Mesendoderm (in vitro differentiated cells): ENCODE results near the gene SLC19A2.
A peak's percentile ranks its signal among the peaks of the same experiment; 100 is the strongest.

Experiments used
- DNase-seq: peaks from one replicate; pipeline ENCODE4 v3.0.0; 2013
- H2AK5ac ChIP-seq: 2 replicates; pipeline ENCODE4 v1.6.1; 2013; ENCODE audit warnings: low read length, inconsistent platforms
- H2BK120ac ChIP-seq: 2 replicates; pipeline ENCODE4 v1.6.1; 2013; ENCODE audit warnings: low read depth, mild to moderate bottlenecking, low read length, moderate library complexity, mixed read lengths
- H2BK15ac ChIP-seq: replicated peaks from 2 replicates; pipeline ENCODE4 v1.6.1; 2013; ENCODE audit warnings: low read depth, mild to moderate bottlenecking, moderate library complexity
- H2BK5ac ChIP-seq: 2 replicates; pipeline ENCODE4 v1.6.1; 2013; ENCODE audit warnings: low read length, inconsistent platforms
- H3K18ac ChIP-seq: 2 replicates; pipeline ENCODE4 v1.6.1; 2013; ENCODE audit warnings: mild to moderate bottlenecking, low read length, mixed read lengths
- H3K23ac ChIP-seq: one replicate; pipeline ENCODE4 v1.6.1; 2013; ENCODE audit warnings: low read length
- H3K27ac ChIP-seq: 2 replicates; pipeline ENCODE4 v1.5.1; 2013; ENCODE audit warnings: low read depth, mild to moderate bottlenecking, inconsistent platforms, low read length, moderate library complexity
- H3K27me3 ChIP-seq: 2 replicates; pipeline ENCODE4 v1.6.1; 2013; ENCODE audit warnings: low read length, control low read depth, mild to moderate bottlenecking, inconsistent platforms; ENCODE audit not compliant: insufficient read depth, poor library complexity
- H3K36me3 ChIP-seq: 2 replicates; pipeline ENCODE4 v1.6.1; 2013; ENCODE audit warnings: low read length, inconsistent platforms; ENCODE audit not compliant: control insufficient read depth, insufficient read depth
- H3K4ac ChIP-seq: one replicate; pipeline ENCODE4 v1.6.1; 2013; ENCODE audit warnings: low read depth, mild to moderate bottlenecking, low read length, moderate library complexity
- H3K4me1 ChIP-seq: 2 replicates; pipeline ENCODE4 v1.6.1; 2013; ENCODE audit warnings: low read depth, low read length, inconsistent platforms; ENCODE audit not compliant: control insufficient read depth
- H3K4me2 ChIP-seq: 2 replicates; pipeline ENCODE4 v1.6.1; 2013; ENCODE audit warnings: low read length
- H3K4me3 ChIP-seq: 2 replicates; pipeline ENCODE4 v1.5.1; 2013; ENCODE audit warnings: mild to moderate bottlenecking, low read length
- H3K56ac ChIP-seq: one replicate; pipeline ENCODE4 v1.6.1; 2013; ENCODE audit warnings: low read length
- H3K79me1 ChIP-seq: 2 replicates; pipeline ENCODE4 v1.6.1; 2013; ENCODE audit warnings: low read length, inconsistent platforms
- H3K79me2 ChIP-seq: 2 replicates; pipeline ENCODE4 v1.6.1; 2013; ENCODE audit warnings: mild to moderate bottlenecking, low read length; ENCODE audit not compliant: control insufficient read depth, insufficient read depth
- H3K9ac ChIP-seq: 2 replicates; pipeline ENCODE4 v1.6.1; 2013; ENCODE audit warnings: low read length, inconsistent platforms
- H4K5ac ChIP-seq: one replicate; pipeline ENCODE4 v1.6.1; 2013; ENCODE audit warnings: low read length
- H4K8ac ChIP-seq: one replicate; pipeline ENCODE4 v1.6.1; 2013; ENCODE audit warnings: low read depth, mild to moderate bottlenecking, control low read depth, low read length, moderate library complexity
- WGBS: extraction: QIAGEN DNeasy Blood & Tissue Kit; methylation state at CpG from one replicate; pipeline ENCODE4 v1.1.7; 2013; ENCODE audit warnings: low lambda C conversion rate, missing lambda C conversion rate; ENCODE audit not compliant: insufficient coverage; ENCODE audit errors: extremely low coverage; 5-methylcytosine and 5-hydroxymethylcytosine counted together

Gene SLC19A2

GRCh38 chr1:169484683-169485430, 887 bp downstream of the SLC19A2 start:
- H3K9ac ChIP-seq = peak overlapping the region; percentile 87
- H3K23ac ChIP-seq = no peak overlapping the region
- no peak overlapping the region for H3K18ac ChIP-seq
- H3K79me1 ChIP-seq = peaks cover 2% of the 10 kb centered on the region
- H2BK5ac ChIP-seq = no peak overlapping the region
- H3K79me2 ChIP-seq = peaks cover 30% of the 10 kb centered on the region
- peak overlapping the region; percentile 81 for H3K4me2 ChIP-seq
- H3K4me1 ChIP-seq = peaks cover 2% of the 10 kb centered on the region
- H2AK5ac ChIP-seq = no peak overlapping the region
- H4K8ac ChIP-seq = no peak overlapping the region
- H3K36me3 ChIP-seq = no peaks in the 10 kb centered on the region
- H3K56ac ChIP-seq = peak overlapping the region; percentile 97
- no peak overlapping the region for H2BK120ac ChIP-seq
- H3K27me3 ChIP-seq = no peaks in the 10 kb centered on the region
- H3K4ac ChIP-seq = no peak overlapping the region
- no peak overlapping the region for H4K5ac ChIP-seq
- peak; percentile 57 for DNase-seq
- WGBS = no CpG with 5 or more reads among the region's 15 CpGs
- no peak overlapping the region for H2BK15ac ChIP-seq
- no peak overlapping the region for H3K27ac ChIP-seq
- H3K4me3 ChIP-seq = peak overlapping the region; percentile 79

GRCh38 chr1:169484101-169484500, 1.6 kb downstream of the SLC19A2 start:
- Histone ChIP-seq H2BK15ac (no peak overlapping the region), H3K79me1 (peaks cover 2% of the 10 kb centered on the region), H3K27me3 (no peaks in the 10 kb centered on the region), H3K27ac (no peak overlapping the region), H3K18ac (no peak overlapping the region), H2BK120ac (no peak overlapping the region), H3K4me2 (no peak overlapping the region), H3K4ac (no peak overlapping the region), H3K79me2 (peaks cover 32% of the 10 kb centered on the region), H2AK5ac (no peak overlapping the region), H3K9ac (no peak overlapping the region), H3K56ac (no peak overlapping the region), H4K5ac (no peak overlapping the region), H3K23ac (no peak overlapping the region), H2BK5ac (no peak overlapping the region), H3K36me3 (no peaks in the 10 kb centered on the region), H3K4me3 (no peak overlapping the region), H3K4me1 (peaks cover 2% of the 10 kb centered on the region), H4K8ac (no peak overlapping the region)
- DNase-seq = no peak
- no CpG with 5 or more reads among the region's 4 CpGs for WGBS

DNA sequence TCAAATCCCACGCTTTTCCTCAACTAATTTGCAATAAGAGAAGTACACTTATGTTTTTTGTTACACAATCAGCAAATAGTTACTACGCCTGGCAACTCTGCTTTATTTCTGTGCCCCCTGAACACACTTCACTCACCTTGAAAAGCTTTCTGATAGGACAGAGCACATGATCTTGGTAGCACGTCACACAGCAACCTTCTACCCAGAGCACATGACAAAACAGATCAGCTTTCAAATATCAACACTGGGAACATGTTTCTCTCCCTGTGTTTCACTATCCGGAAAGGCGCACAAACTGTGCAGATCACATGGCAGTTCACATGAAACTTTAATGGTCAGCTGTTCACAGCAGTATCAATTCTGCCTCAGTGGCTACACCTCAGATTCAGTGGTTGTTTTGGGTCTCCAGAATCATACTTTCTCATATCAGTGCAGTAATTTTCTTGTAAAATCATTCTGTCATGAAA, 2.2 kb downstream of the SLC19A2 start:
- peaks cover 34% of the 10 kb centered on the region for H3K79me2 ChIP-seq
- no CpG with 5 or more reads among the region's 5 CpGs for WGBS
- H3K4me1 ChIP-seq = peaks cover 2% of the 10 kb centered on the region
- no peak for DNase-seq
- H2BK15ac ChIP-seq = no peak overlapping the region
- H3K27me3 ChIP-seq = no peaks in the 10 kb centered on the region
- no peak overlapping the region for H4K5ac ChIP-seq
- H3K27ac ChIP-seq = no peak overlapping the region
- H2AK5ac ChIP-seq = no peak overlapping the region
- no peak overlapping the region for H3K4ac ChIP-seq
- no peak overlapping the region for H3K18ac ChIP-seq
- peak overlapping the region; percentile 45 for H3K56ac ChIP-seq
- no peak overlapping the region for H4K8ac ChIP-seq
- H3K4me3 ChIP-seq = no peak overlapping the region
- no peak overlapping the region for H3K23ac ChIP-seq
- no peak overlapping the region for H3K4me2 ChIP-seq
- peaks cover 3% of the 10 kb centered on the region for H3K79me1 ChIP-seq
- no peak overlapping the region for H2BK120ac ChIP-seq
- H3K9ac ChIP-seq = no peak overlapping the region
- no peaks in the 10 kb centered on the region for H3K36me3 ChIP-seq
- H2BK5ac ChIP-seq = no peak overlapping the region

DNA sequence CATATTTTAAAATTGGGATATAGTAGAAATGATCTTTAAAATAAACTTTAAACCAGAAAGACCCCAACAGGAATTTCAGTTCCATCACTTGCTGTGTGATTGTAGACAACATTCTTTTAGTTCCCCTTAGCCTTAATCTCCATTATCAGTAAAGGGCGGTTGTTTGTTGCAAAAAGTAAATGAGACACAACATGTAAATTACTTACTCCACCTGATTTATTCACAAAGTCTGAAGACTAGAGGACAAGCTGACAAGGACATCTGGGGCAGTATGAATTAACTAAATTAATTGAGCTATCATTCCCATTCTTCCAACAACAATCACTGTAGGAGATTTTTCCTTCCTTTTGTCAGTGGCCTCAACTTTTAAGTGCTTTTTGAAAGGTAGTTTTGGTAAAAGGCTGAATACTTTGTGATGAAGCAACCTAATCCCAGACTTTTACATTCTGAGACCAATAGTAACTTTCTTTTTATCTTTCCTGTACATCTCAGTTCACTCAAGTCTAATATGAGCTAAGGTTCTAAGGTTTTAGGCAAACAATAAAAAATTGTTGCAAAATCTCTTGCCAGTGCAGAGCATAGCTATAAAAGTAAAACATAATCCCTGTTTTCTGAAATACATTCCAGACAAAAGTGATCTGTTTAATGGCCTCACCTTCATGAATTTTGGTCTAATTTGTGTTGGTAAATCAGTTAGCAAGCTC, 6.2 kb downstream of the SLC19A2 start:
- H3K56ac ChIP-seq = no peak overlapping the region
- H3K4me1 ChIP-seq = no peaks in the 10 kb centered on the region
- H3K9ac ChIP-seq = no peak overlapping the region
- H3K27ac ChIP-seq = no peak overlapping the region
- H3K18ac ChIP-seq = no peak overlapping the region
- H2BK5ac ChIP-seq = no peak overlapping the region
- H3K4ac ChIP-seq = no peak overlapping the region
- no peak for DNase-seq
- no peak overlapping the region for H4K8ac ChIP-seq
- WGBS = no CpG with 5 or more reads among the region's 1 CpG
- H3K4me3 ChIP-seq = no peak overlapping the region
- no peak overlapping the region for H3K23ac ChIP-seq
- no peak overlapping the region for H2AK5ac ChIP-seq
- peaks cover 3% of the 10 kb centered on the region for H3K36me3 ChIP-seq
- H3K79me2 ChIP-seq = peaks cover 34% of the 10 kb centered on the region
- H3K79me1 ChIP-seq = peaks cover 8% of the 10 kb centered on the region
- no peaks in the 10 kb centered on the region for H3K27me3 ChIP-seq
- H4K5ac ChIP-seq = no peak overlapping the region
- no peak overlapping the region for H2BK120ac ChIP-seq
- no peak overlapping the region for H3K4me2 ChIP-seq
- no peak overlapping the region for H2BK15ac ChIP-seq

DNA sequence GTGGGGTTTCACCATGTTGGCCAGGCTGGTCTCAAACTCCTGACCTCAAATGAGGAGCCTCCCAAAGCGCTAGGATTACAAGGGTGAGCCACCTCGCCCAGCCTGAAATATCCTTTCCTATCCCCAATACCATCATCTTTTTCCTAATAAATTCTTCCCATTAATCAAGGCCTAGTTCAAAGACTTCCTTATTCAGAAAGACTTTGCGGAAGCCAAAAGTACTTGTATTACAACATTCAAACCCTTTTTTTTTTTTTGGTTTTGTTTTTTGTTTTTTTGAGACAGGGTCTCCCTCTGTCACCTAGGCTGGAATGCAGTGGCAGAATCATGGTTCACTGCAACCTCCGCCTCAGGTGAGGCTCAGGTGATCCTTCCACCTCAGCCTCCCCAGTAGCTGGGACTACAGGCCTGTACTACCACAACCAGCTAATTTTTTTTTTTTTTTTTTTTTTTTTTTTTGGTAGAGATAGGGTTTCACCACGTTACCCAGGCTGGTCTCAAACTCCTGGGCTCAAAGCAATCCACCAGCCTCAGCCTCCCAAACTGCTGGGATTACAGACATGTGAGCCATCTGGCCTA, 7.6 kb downstream of the SLC19A2 start:
- Histone ChIP-seq H3K4me2 (no peak overlapping the region), H2AK5ac (no peak overlapping the region), H3K36me3 (peaks cover 3% of the 10 kb centered on the region), H3K4ac (no peak overlapping the region), H3K4me3 (no peak overlapping the region), H4K8ac (no peak overlapping the region), H3K4me1 (no peaks in the 10 kb centered on the region), H3K18ac (no peak overlapping the region), H4K5ac (no peak overlapping the region), H3K27me3 (no peaks in the 10 kb centered on the region), H3K23ac (no peak overlapping the region), H3K27ac (no peak overlapping the region), H2BK5ac (no peak overlapping the region), H3K56ac (no peak overlapping the region), H2BK15ac (no peak overlapping the region), H3K79me2 (peaks cover 24% of the 10 kb centered on the region), H3K79me1 (peaks cover 6% of the 10 kb centered on the region), H2BK120ac (no peak overlapping the region), H3K9ac (no peak overlapping the region)
- no CpG with 5 or more reads among the region's 5 CpGs for WGBS
- no peak for DNase-seq
